HEK293 (cell line): Measurements from ENCODE around the gene CPSF6.

Source experiments
- CTCF ChIA-PET: fragments of 350-600 bp; formaldehyde crosslinking; extraction: SDS; loops from one replicate; lab custom pipeline; 2021; ENCODE audit warnings: antibody characterized with exemption; lab: Yijun Ruan, JAX
- POLR2A ChIA-PET: fragments of 300-600 bp; formaldehyde crosslinking; extraction: SDS; loops from one replicate; lab custom pipeline; 2020; ENCODE audit warnings: antibody characterized with exemption, inconsistent platforms; lab: Yijun Ruan, JAX
- H3K27ac ChIP-seq: fragments of 200-500 bp; sonication (Bioruptor generic); 2 replicates; pipeline ENCODE4 v1.5.1; 2014; ENCODE audit warnings: low read depth, low read length, control low read depth, inconsistent platforms; ENCODE audit errors: extremely low read depth
- H3K36me3 ChIP-seq, 2 experiments: fragments of 200-500 bp in 1 of 2; sonication (Bioruptor generic) in 1 of 2; 1 replicate in 1 of 2; 2 replicates in 1 of 2; pipeline ENCODE4 v1.5.1; 2014 to 2017; ENCODE audit warnings: inconsistent platforms in 2 of 2, low read length in 2 of 2; ENCODE audit not compliant: control insufficient read depth in 2 of 2, insufficient read depth in 1 of 2
- H3K4me1 ChIP-seq: fragments of 200-500 bp; sonication (Bioruptor generic); 2 replicates; pipeline ENCODE4 v1.5.1; 2014; ENCODE audit warnings: mild to moderate bottlenecking, low read length, inconsistent platforms; ENCODE audit not compliant: control insufficient read depth, insufficient read depth
- H3K4me3 ChIP-seq: 2 replicates; pipeline ENCODE4 v1.5.1; 2011; ENCODE audit warnings: low read depth, mild to moderate bottlenecking, control low read depth, low read length, moderate library complexity
- H3K9me3 ChIP-seq: fragments of 200-500 bp; sonication (Bioruptor generic); 2 replicates; pipeline ENCODE4 v1.5.1; 2014; ENCODE audit warnings: low read depth, low read length, inconsistent platforms; ENCODE audit not compliant: control insufficient read depth, insufficient read depth
- KLF7 ChIP-seq: fragments of 450-650 bp; formaldehyde crosslinking; IDR thresholded peaks from 2 replicates; pipeline ENCODE4 v1.5.1; 2016; ENCODE audit warnings: missing biosample characterization, missing genetic modification characterization, borderline replicate concordance
- KLF9 ChIP-seq: fragments of 450-650 bp; formaldehyde crosslinking; IDR thresholded peaks from 2 replicates; pipeline ENCODE4 v1.5.1; 2016; ENCODE audit warnings: missing biosample characterization, missing genetic modification characterization, low read depth
- MZF1 ChIP-seq: fragments of 450-650 bp; formaldehyde crosslinking; IDR thresholded peaks from 2 replicates; pipeline ENCODE4 v1.5.1; 2017; ENCODE audit warnings: missing biosample characterization, missing genetic modification characterization, borderline replicate concordance
- PRDM1 ChIP-seq: fragments of 450-650 bp; formaldehyde crosslinking; IDR thresholded peaks from 2 replicates; pipeline ENCODE4; 2016; ENCODE audit warnings: missing biosample characterization, missing genetic modification characterization
- WT1 ChIP-seq: fragments of 450-650 bp; formaldehyde crosslinking; IDR thresholded peaks from 2 replicates; pipeline ENCODE4 v1.5.1; 2016; ENCODE audit warnings: missing biosample characterization, missing genetic modification characterization
- ZFP69B ChIP-seq: fragments of 450-650 bp; formaldehyde crosslinking; IDR thresholded peaks from 2 replicates; pipeline ENCODE4 v1.5.1; 2016; ENCODE audit warnings: missing biosample characterization, missing genetic modification characterization
- ZNF302 ChIP-seq: fragments of 450-650 bp; formaldehyde crosslinking; IDR thresholded peaks from 2 replicates; pipeline ENCODE4 v1.5.1; 2016; ENCODE audit warnings: missing biosample characterization, missing genetic modification characterization, low read depth
- ZNF335 ChIP-seq: fragments of 450-650 bp; formaldehyde crosslinking; conservative IDR thresholded peaks from 2 replicates; pipeline ENCODE4 v1.5.1; 2016; ENCODE audit warnings: missing biosample characterization, missing genetic modification characterization
- ZNF391 ChIP-seq: fragments of 450-650 bp; formaldehyde crosslinking; IDR thresholded peaks from 2 replicates; pipeline ENCODE4 v1.5.1; 2016; ENCODE audit warnings: low read depth, missing biosample characterization, missing genetic modification characterization, borderline replicate concordance
- ZNF514 ChIP-seq: fragments of 450-650 bp; formaldehyde crosslinking; IDR thresholded peaks from 2 replicates; pipeline ENCODE4 v1.5.1; 2016; ENCODE audit warnings: missing biosample characterization, missing genetic modification characterization
- ZNF624 ChIP-seq: fragments of 450-650 bp; formaldehyde crosslinking; IDR thresholded peaks from 2 replicates; pipeline ENCODE4 v1.5.1; 2017; ENCODE audit warnings: missing biosample characterization, missing genetic modification characterization
- ZNF626 ChIP-seq: fragments of 450-650 bp; sonication (Bioruptor Pico); formaldehyde crosslinking; IDR thresholded peaks from 2 replicates; pipeline ENCODE4 v1.5.1; 2018; ENCODE audit warnings: missing biosample characterization, missing genetic modification characterization, inconsistent platforms
- ZNF654 ChIP-seq: fragments of 450-650 bp; formaldehyde crosslinking; IDR thresholded peaks from 2 replicates; pipeline ENCODE4 v1.5.1; 2016; ENCODE audit warnings: low read depth, missing biosample characterization, missing genetic modification characterization
- ZNF660 ChIP-seq: fragments of 450-650 bp; IDR thresholded peaks from 2 replicates; pipeline ENCODE4 v1.5.1; 2018; ENCODE audit warnings: missing biosample characterization, mild to moderate bottlenecking, missing genetic modification characterization
- ZNF664 ChIP-seq: fragments of 450-650 bp; formaldehyde crosslinking; IDR thresholded peaks from 2 replicates; pipeline ENCODE4 v1.5.1; 2016; ENCODE audit warnings: missing biosample characterization, missing genetic modification characterization
- ZNF776 ChIP-seq: fragments of 450-650 bp; formaldehyde crosslinking; IDR thresholded peaks from 2 replicates; pipeline ENCODE4 v1.5.0; 2017; ENCODE audit warnings: missing biosample characterization, missing genetic modification characterization, borderline replicate concordance
- ZNF830 ChIP-seq: fragments of 450-650 bp; IDR thresholded peaks from 2 replicates; pipeline ENCODE4 v1.5.0; 2018; ENCODE audit warnings: missing biosample characterization, missing genetic modification characterization, low read depth, mild to moderate bottlenecking, moderate library complexity
- TF ChIP-seq, protein P1 (sequence below): IDR thresholded peaks from 2 replicates; pipeline ENCODE4 v1.6.1; 2011; ENCODE audit warnings: mild to moderate bottlenecking, low read depth, low read length, borderline replicate concordance
- TF ChIP-seq, protein P2 (sequence below): fragments of 450-650 bp; formaldehyde crosslinking; IDR thresholded peaks from 2 replicates; pipeline ENCODE4 v1.5.1; 2016; ENCODE audit warnings: missing biosample characterization, missing genetic modification characterization
- TF ChIP-seq, protein P3 (sequence below): fragments of 450-650 bp; formaldehyde crosslinking; IDR thresholded peaks from 2 replicates; pipeline ENCODE4 v1.5.1; 2016; ENCODE audit warnings: missing biosample characterization, missing genetic modification characterization
- TF ChIP-seq, protein P4 (sequence below): fragments of 450-650 bp; formaldehyde crosslinking; IDR thresholded peaks from 2 replicates; pipeline ENCODE4 v1.5.1; 2016; ENCODE audit warnings: missing biosample characterization, missing genetic modification characterization

The CPSF6 gene

GRCh38 chr12:69274861-69275260, 35.5 kb downstream of the CPSF6 start:
- POLR2A ChIA-PET: no interaction called here
- CTCF ChIA-PET: interaction anchor here (0.7 to 2.3 kb wide), 4 partner anchors 9 to 119 kb away, joined by 3 to 13 read pairs (median 5); no protein-coding TSS in a partner anchor
- Histone ChIP-seq H3K27ac (no peak overlapping the region), H3K9me3 (no peaks in the 10 kb centered on the region), H3K4me3 (no peak overlapping the region), H3K36me3 (peaks cover 6 to 14% of the 10 kb centered on the region in 2 experiments; a peak in 2 of 3 replicates), H3K4me1 (peaks cover 3% of the 10 kb centered on the region; the same call in 1 of the 2 replicates)
- 0 out of 2 replicates have a peak, but pooled peaks have one; percentile 33 for TF ChIP-seq ZNF660
- no peak for TF ChIP-seq ZNF830 (tag by site-specific recombination)

DNA sequence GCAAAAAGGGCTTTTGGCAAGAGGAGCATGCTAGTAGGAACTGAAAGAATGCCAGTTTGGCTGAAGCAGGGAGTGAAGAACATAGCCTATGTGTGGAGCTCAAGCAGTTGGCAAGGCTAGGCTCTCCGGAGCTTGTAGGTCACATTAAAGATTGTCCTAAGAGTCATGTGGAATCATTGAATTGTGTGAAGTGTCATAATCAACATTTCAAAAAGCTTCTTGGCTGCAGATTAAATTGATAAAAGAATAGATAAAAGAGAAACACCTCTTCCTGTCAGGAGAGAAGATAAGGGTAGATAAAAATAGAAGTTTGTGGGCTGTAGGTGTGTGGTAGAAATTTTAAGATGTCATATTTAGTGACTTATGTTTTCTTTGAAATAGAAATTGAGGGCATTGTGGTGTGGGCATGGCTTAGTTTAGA, 36.1 kb downstream of the CPSF6 start:
- no peaks in the 10 kb centered on the region for H3K9me3 ChIP-seq
- TF ChIP-seq ZNF302 (tag by site-specific recombination): no peak
- TF ChIP-seq, protein P1, sequence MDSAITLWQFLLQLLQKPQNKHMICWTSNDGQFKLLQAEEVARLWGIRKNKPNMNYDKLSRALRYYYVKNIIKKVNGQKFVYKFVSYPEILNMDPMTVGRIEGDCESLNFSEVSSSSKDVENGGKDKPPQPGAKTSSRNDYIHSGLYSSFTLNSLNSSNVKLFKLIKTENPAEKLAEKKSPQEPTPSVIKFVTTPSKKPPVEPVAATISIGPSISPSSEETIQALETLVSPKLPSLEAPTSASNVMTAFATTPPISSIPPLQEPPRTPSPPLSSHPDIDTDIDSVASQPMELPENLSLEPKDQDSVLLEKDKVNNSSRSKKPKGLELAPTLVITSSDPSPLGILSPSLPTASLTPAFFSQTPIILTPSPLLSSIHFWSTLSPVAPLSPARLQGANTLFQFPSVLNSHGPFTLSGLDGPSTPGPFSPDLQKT: no peak
- no peak for TF ChIP-seq ZNF335
- TF ChIP-seq KLF9 (tag by site-specific recombination): no peak
- TF ChIP-seq ZNF654 (tag by site-specific recombination): no peak
- no peak for TF ChIP-seq ZNF664 (tag by site-specific recombination)
- no peak for TF ChIP-seq KLF7 (tag by site-specific recombination)
- TF ChIP-seq ZNF624: no peak
- ChIA-PET POLR2A (no interaction called here), CTCF (interaction anchor here (0.7 to 2.3 kb wide), 4 partner anchors 10 to 119 kb away, joined by 3 to 13 read pairs (median 5); no protein-coding TSS in a partner anchor)
- no peak overlapping the region for H3K27ac ChIP-seq
- no peak overlapping the region for H3K4me3 ChIP-seq
- H3K36me3 ChIP-seq: peaks cover 3 to 8% of the 10 kb centered on the region in 2 experiments; a peak in 2 of 3 replicates
- peaks cover 3% of the 10 kb centered on the region; the same call in 1 of the 2 replicates for H3K4me1 ChIP-seq

DNA sequence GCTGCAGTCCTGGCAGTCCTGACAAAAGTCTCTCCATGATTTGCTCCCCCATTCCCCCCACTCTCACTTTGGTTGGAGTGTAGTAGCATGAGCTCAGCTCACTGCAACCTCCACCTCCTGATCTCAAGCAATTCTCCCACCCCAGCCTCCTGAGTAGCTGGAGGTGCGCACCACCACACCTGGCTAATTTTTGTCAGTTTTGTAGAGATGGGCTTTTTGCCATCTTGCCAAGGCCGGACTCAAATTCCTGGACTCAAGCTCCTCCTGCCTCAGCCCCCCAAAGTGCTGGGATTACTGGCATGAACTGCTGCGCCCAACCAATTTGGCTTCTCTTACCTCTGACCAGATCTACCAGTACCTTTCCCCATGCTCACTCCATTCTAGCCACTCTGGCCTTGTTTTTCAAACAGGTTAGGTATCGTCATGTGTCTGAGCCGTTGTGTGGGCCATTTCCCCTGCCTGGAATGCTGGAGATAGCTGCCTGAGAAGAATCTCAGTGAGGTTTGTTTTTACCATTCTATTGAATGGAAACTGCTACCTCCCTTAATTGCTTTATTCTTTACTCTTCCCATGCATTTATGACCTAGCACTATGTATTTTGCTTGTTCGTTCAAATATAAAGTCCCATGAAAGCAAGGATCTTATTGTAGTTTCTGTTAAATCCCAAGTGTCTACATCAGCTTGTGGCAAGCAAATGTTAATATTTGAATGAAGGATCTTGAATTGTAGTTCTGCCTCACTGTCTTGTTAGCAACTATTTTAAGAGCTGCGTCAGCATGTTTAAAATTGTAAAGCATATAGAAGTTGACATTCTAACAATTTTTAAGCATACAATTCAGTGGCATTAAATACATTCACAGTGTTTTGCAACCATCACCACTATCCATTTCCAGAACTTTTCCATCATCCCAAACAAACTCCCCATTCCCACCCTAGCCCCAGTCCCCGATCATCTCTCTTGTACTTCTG, 39.7 kb downstream of the CPSF6 start:
- ChIA-PET CTCF (interaction anchor here (0.7 to 1.3 kb wide), 3 partner anchors 12 to 124 kb away, joined by 3 to 6 read pairs (median 4); no protein-coding TSS in a partner anchor), POLR2A (no interaction called here)
- Histone ChIP-seq H3K36me3 (no peaks in the 10 kb centered on the region), H3K27ac (no peak overlapping the region), H3K4me3 (no peak overlapping the region), H3K4me1 (no peaks in the 10 kb centered on the region; the same call in 1 of the 2 replicates), H3K9me3 (no peaks in the 10 kb centered on the region)
- TF ChIP-seq ZFP69B: no peak
- TF ChIP-seq, protein P2, sequence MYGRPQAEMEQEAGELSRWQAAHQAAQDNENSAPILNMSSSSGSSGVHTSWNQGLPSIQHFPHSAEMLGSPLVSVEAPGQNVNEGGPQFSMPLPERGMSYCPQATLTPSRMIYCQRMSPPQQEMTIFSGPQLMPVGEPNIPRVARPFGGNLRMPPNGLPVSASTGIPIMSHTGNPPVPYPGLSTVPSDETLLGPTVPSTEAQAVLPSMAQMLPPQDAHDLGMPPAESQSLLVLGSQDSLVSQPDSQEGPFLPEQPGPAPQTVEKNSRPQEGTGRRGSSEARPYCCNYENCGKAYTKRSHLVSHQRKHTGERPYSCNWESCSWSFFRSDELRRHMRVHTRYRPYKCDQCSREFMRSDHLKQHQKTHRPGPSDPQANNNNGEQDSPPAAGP (tag by site-specific recombination): no peak
- no peak for TF ChIP-seq ZNF626 (tag by site-specific recombination)
- TF ChIP-seq ZNF391 (tag by site-specific recombination): no peak
- no peak for TF ChIP-seq WT1 (tag by site-specific recombination)
- TF ChIP-seq PRDM1 (tag by site-specific recombination): no peak
- no peak for TF ChIP-seq ZNF514 (tag by site-specific recombination)
- TF ChIP-seq ZNF776 (tag by site-specific recombination): no peak
- TF ChIP-seq, protein P3, sequence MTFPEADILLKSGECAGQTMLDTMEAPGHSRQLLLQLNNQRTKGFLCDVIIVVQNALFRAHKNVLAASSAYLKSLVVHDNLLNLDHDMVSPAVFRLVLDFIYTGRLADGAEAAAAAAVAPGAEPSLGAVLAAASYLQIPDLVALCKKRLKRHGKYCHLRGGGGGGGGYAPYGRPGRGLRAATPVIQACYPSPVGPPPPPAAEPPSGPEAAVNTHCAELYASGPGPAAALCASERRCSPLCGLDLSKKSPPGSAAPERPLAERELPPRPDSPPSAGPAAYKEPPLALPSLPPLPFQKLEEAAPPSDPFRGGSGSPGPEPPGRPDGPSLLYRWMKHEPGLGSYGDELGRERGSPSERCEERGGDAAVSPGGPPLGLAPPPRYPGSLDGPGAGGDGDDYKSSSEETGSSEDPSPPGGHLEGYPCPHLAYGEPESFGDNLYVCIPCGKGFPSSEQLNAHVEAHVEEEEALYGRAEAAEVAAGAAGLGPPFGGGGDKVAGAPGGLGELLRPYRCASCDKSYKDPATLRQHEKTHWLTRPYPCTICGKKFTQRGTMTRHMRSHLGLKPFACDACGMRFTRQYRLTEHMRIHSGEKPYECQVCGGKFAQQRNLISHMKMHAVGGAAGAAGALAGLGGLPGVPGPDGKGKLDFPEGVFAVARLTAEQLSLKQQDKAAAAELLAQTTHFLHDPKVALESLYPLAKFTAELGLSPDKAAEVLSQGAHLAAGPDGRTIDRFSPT: no peak
- TF ChIP-seq, protein P4, sequence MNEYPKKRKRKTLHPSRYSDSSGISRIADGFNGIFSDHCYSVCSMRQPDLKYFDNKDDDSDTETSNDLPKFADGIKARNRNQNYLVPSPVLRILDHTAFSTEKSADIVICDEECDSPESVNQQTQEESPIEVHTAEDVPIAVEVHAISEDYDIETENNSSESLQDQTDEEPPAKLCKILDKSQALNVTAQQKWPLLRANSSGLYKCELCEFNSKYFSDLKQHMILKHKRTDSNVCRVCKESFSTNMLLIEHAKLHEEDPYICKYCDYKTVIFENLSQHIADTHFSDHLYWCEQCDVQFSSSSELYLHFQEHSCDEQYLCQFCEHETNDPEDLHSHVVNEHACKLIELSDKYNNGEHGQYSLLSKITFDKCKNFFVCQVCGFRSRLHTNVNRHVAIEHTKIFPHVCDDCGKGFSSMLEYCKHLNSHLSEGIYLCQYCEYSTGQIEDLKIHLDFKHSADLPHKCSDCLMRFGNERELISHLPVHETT (tag by site-specific recombination): no peak
- TF ChIP-seq MZF1 (tag by site-specific recombination): no peak
